ENCODE data around the gene INTS3. TPM values are rescaled to one million over a fixed set of nuclear protein-coding genes. Genes with fewer than 3 reads are reported as not detected.

The INTS3 gene
- total and polyA plus RNA-seq, 2 donors (not counting 1 experiment from before 2014, with no cell fraction given): 31.4 to 37.3 TPM

GRCh38 chr1:153770797-153771196 is 42.9 kb downstream of the INTS3 start:
- peaks cover 9% of the 10 kb centered on the region for H3K4me1 ChIP-seq (ENCODE audit: control insufficient read depth, extremely low read depth, insufficient read depth, low read length)
- no peak overlapping the region for H3K4me3 ChIP-seq (replicated peaks in 1 of 4; ENCODE audit: control extremely low read depth in 1 of 4, insufficient read depth in 1 of 4, low read depth in 3 of 4, low read length in 4 of 4)
- no peak for DNase-seq (ENCODE audit: low read depth in 2 of 2)
- no peak overlapping the region for H3K4me2 ChIP-seq (ENCODE audit: extremely low read depth, insufficient read depth, low read length)
- H2AFZ ChIP-seq (ENCODE audit: low read length): no peak overlapping the region
- no peaks in the 10 kb centered on the region for H3K9me3 ChIP-seq (ENCODE audit: control insufficient read depth, insufficient read depth, low read depth, low read length)
- H3K79me2 ChIP-seq (ENCODE audit: control insufficient read depth, insufficient read depth, low read length): no peaks in the 10 kb centered on the region
- no peaks in the 10 kb centered on the region for H4K20me1 ChIP-seq (ENCODE audit: control insufficient read depth, extremely low read depth, insufficient read depth, low read length)
- peaks cover 32% of the 10 kb centered on the region for H3K36me3 ChIP-seq (ENCODE audit: control insufficient read depth, insufficient read depth, low read length)
- no peak for TF ChIP-seq EZH2 (IDR thresholded peaks at IDR 0.05; ENCODE audit: low read length, missing control alignments)
- TF ChIP-seq CTCF (conservative IDR thresholded peaks at IDR 0.05 in 1 of 2, IDR thresholded peaks at IDR 0.05 in 1 of 2; ENCODE audit: low read depth in 1 of 2, low read length in 2 of 2): no peak
- H3K9ac ChIP-seq (ENCODE audit: insufficient read depth, low read length): no peak overlapping the region
- H3K27ac ChIP-seq (ENCODE audit: insufficient read depth, low read length): no peak overlapping the region
- H3K27me3 ChIP-seq (ENCODE audit: control insufficient read depth, insufficient read depth, low read length): no peaks in the 10 kb centered on the region

- no peak overlapping the region for H3K9ac ChIP-seq (ENCODE audit: insufficient read depth, low read length)
- no peaks in the 10 kb centered on the region for H3K27me3 ChIP-seq (ENCODE audit: control insufficient read depth, insufficient read depth, low read length)
- no peak overlapping the region for H2AFZ ChIP-seq (ENCODE audit: low read length)
- no peaks in the 10 kb centered on the region for H3K9me3 ChIP-seq (ENCODE audit: control insufficient read depth, insufficient read depth, low read depth, low read length)
- H3K4me3 ChIP-seq (replicated peaks in 1 of 4; ENCODE audit: control extremely low read depth in 1 of 4, insufficient read depth in 1 of 4, low read depth in 3 of 4, low read length in 4 of 4): no peak overlapping the region
- TF ChIP-seq CTCF (conservative IDR thresholded peaks at IDR 0.05 in 1 of 2, IDR thresholded peaks at IDR 0.05 in 1 of 2; ENCODE audit: low read depth in 1 of 2, low read length in 2 of 2) (no peak), EZH2 (IDR thresholded peaks at IDR 0.05; ENCODE audit: low read length, missing control alignments) (no peak)
- no peaks in the 10 kb centered on the region for H4K20me1 ChIP-seq (ENCODE audit: control insufficient read depth, extremely low read depth, insufficient read depth, low read length)
- no peak overlapping the region for H3K27ac ChIP-seq (ENCODE audit: insufficient read depth, low read length)
- peaks cover 32% of the 10 kb centered on the region for H3K36me3 ChIP-seq (ENCODE audit: control insufficient read depth, insufficient read depth, low read length)
- no peak for DNase-seq (ENCODE audit: low read depth in 2 of 2)
- no peaks in the 10 kb centered on the region for H3K79me2 ChIP-seq (ENCODE audit: control insufficient read depth, insufficient read depth, low read length)
- H3K4me1 ChIP-seq (ENCODE audit: control insufficient read depth, extremely low read depth, insufficient read depth, low read length): peaks cover 12% of the 10 kb centered on the region
- H3K4me2 ChIP-seq (ENCODE audit: extremely low read depth, insufficient read depth, low read length): no peak overlapping the region
These were observed 43.4 kb downstream of the INTS3 start for GRCh38 chr1:153771261-153771660.

- H3K27me3 ChIP-seq (ENCODE audit: control insufficient read depth, insufficient read depth, low read length): no peaks in the 10 kb centered on the region
- peaks cover 13% of the 10 kb centered on the region for H3K4me1 ChIP-seq (ENCODE audit: control insufficient read depth, extremely low read depth, insufficient read depth, low read length)
- H3K79me2 ChIP-seq (ENCODE audit: control insufficient read depth, insufficient read depth, low read length): no peaks in the 10 kb centered on the region
- no peak overlapping the region for H2AFZ ChIP-seq (ENCODE audit: low read length)
- H3K27ac ChIP-seq (ENCODE audit: insufficient read depth, low read length): no peak overlapping the region
- H3K4me2 ChIP-seq (ENCODE audit: extremely low read depth, insufficient read depth, low read length): no peak overlapping the region
- no peak for DNase-seq (ENCODE audit: low read depth in 2 of 2)
- peaks cover 32% of the 10 kb centered on the region for H3K36me3 ChIP-seq (ENCODE audit: control insufficient read depth, insufficient read depth, low read length)
- no peaks in the 10 kb centered on the region for H4K20me1 ChIP-seq (ENCODE audit: control insufficient read depth, extremely low read depth, insufficient read depth, low read length)
- no peak overlapping the region for H3K9ac ChIP-seq (ENCODE audit: insufficient read depth, low read length)
- TF ChIP-seq CTCF (conservative IDR thresholded peaks at IDR 0.05 in 1 of 2, IDR thresholded peaks at IDR 0.05 in 1 of 2; ENCODE audit: low read depth in 1 of 2, low read length in 2 of 2) (peak; percentile 17 to 43), EZH2 (IDR thresholded peaks at IDR 0.05; ENCODE audit: low read length, missing control alignments) (no peak)
- H3K4me3 ChIP-seq (replicated peaks in 1 of 4; ENCODE audit: control extremely low read depth in 1 of 4, insufficient read depth in 1 of 4, low read depth in 3 of 4, low read length in 4 of 4): no peak overlapping the region
- H3K9me3 ChIP-seq (ENCODE audit: control insufficient read depth, insufficient read depth, low read depth, low read length): no peaks in the 10 kb centered on the region
These were observed 44.2 kb downstream of the INTS3 start for GRCh38 chr1:153771841-153772593.
